GM20000 (cell line): Measurements from ENCODE around the gene ADM2.
"Not testable (repeated sequence)": the region's sequence is repeated elsewhere in the genome, so short reads cannot be mapped to it uniquely, and the experiment has no call there.

Experiments used
- DNase-seq: peaks from one replicate; pipeline ENCODE4 v3.0.0; 2012; ENCODE audit warnings: low spot score
- CTCF ChIP-seq: IDR thresholded peaks from 2 replicates; pipeline ENCODE4 v1.5.1; 2012; ENCODE audit warnings: mild to moderate bottlenecking, control low read depth; ENCODE audit errors: extremely low read depth, missing control alignments

The ADM2 gene

DNA sequence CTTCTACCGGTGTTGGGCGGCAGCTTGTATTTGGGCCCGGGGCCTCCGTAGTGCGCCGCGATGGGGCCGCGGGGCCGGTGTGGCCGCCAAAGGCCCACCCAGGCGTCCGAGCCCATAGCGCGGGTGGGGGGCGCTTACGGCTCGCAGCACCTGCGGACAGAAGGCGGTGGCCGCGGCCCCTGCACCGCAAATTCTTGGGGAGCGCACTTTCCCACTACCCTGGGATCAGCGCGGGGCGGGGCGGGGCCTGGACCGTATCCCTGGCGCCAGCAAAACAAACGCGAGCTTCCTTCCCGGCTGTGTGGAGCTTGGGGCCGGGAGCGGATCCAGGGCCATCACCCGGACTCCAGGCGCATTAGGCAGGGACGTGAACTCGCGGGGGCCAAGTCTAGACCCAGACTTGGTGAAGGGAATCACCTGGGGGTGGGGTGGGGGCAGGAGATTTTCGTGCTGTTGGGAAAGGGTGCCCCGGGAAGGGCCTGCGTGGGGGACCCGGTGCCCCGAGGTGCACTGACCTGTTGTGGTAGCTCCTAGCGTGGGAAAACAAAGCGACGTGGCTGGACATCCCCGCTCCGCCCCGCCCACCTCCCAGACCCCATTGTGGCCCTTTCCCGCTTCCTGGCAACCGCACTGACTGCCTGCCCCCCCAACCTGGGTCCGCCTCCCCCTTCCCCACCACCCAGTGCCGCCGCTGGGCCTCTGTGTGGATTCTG lies 50.8 kb downstream of the ADM2 start:
- no peak for DNase-seq

GRCh38 chr22:50532824-50533796 lies 51.8 kb downstream of the ADM2 start:
- DNase-seq, result no peak
- TF ChIP-seq CTCF, result no peak

More for the DNA sequence above, 50.8 kb downstream of the ADM2 start:
- TF ChIP-seq CTCF, result no peak

DNA sequence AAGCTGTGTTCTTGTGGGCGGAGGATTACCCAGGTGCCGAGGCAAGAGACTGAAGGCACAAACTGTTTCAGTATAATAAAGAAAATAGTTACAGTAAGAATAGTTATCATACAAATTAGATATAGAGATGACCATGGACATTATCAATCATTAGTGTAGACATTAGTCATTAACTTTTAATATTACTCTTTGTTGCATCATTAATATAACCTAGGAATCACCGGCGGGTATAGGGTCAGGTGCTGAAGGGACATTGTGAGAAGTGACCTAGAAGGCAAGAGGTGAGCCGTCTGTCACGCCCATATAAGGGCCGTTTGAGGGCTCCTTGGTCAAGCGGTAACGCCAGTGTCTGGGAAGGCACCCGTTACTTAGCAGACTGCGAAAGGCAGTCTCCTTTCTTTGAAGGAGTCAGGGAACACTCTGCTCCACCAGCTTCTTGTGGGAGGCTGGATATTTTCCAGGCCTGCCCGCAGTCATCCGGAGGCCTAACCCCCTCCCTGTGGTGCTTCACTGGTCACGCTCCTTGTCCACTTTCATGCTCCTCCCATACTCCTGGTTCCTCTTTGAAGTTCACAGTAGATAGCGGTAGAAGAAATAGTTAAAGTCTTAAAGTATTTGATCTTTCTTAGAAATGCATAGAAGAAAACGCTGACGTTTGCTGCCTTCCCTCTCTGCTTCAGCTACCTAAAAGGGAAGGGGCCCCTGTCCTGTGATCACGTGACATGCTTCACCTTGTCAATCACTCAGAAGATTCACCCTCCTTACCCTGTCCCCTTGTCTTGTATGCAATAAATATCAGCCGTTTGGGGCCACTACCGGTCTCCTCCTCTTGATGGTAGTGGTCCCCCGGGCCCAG lies 52.7 kb downstream of the ADM2 start:
- DNase-seq, result not testable (repeated sequence)

- TF ChIP-seq CTCF, result no peak
- DNase-seq, result no peak
Measured at GRCh38 chr22:50535113-50535512, 53.8 kb downstream of the ADM2 start.
